Kidney (tissue), 14 donors: ENCODE results near the gene UTS2B. TPM values are rescaled to one million over a fixed set of nuclear protein-coding genes. Genes with fewer than 3 reads are reported as not detected.

Source experiments
- DNase-seq, 5 donors: peaks; one replicate each; pipeline ENCODE4 v3.0.0-alpha.2; 2013 to 2020
- FAIRE-seq: peaks from 2 replicates; lab custom pipeline; 2012; peaks lifted over from hg19 to GRCh38; lab: Jason Lieb, UNC
- H3K27ac ChIP-seq, 2 donors: one replicate each; pipeline ENCODE4 v1.7.0; 2013; ENCODE audit warnings: low read depth in 2 of 2, low read length in 2 of 2, inconsistent platforms in 1 of 2
- H3K27me3 ChIP-seq: one replicate; pipeline ENCODE4 v1.7.1; 2013; ENCODE audit warnings: low read length, inconsistent platforms; ENCODE audit not compliant: control insufficient read depth, insufficient read depth
- H3K36me3 ChIP-seq, 3 donors: one replicate each; pipeline versions ENCODE4 v1.7.0 to v1.7.1; 2013; ENCODE audit warnings: low read length in 3 of 3, control low read depth in 1 of 3, inconsistent platforms in 1 of 3; ENCODE audit not compliant: insufficient read depth in 3 of 3, control insufficient read depth in 2 of 3
- H3K4me1 ChIP-seq, 3 donors: one replicate each; pipeline versions ENCODE4 v1.7.0 to v1.7.1; 2013; ENCODE audit warnings: low read length in 3 of 3, inconsistent platforms in 1 of 3, low read depth in 1 of 3; ENCODE audit not compliant: control insufficient read depth in 2 of 3, insufficient read depth in 2 of 3
- H3K4me3 ChIP-seq, 3 donors: one replicate each; pipeline versions ENCODE4 v1.7.0 to v1.8.1; 2013; ENCODE audit warnings: low read length in 3 of 3, control low read depth in 1 of 3, inconsistent platforms in 1 of 3
- H3K9ac ChIP-seq, 3 donors: one replicate each; pipeline versions ENCODE4 v1.7.0 to v1.7.1; 2013; ENCODE audit warnings: low read length in 3 of 3, control low read depth in 1 of 3, inconsistent platforms in 1 of 3
- H3K9me3 ChIP-seq, 3 donors: one replicate each; pipeline versions ENCODE4 v1.7.0 to v1.7.1; 2013; ENCODE audit warnings: low read length in 3 of 3, control low read depth in 1 of 3, inconsistent platforms in 1 of 3; ENCODE audit not compliant: control insufficient read depth in 2 of 3, insufficient read depth in 1 of 3
- CTCF ChIP-seq: IDR thresholded peaks from 3 replicates; pipeline ENCODE4 v1.5.1; 2012; ENCODE audit warnings: mild to moderate bottlenecking, moderate library complexity, borderline replicate concordance; ENCODE audit not compliant: insufficient read depth; ENCODE audit errors: extremely low read depth
- intact Hi-C: fragments of 100-400 bp; cut with DNase I; formaldehyde crosslinking; loops from one replicate; pipeline ENCODE4 v1.11.1; 2022
- polyA plus RNA-seq: library from polyadenylated mRNA; stranded (reverse); fragments of 350-450 nt; fragmentation: Illumina TruSeq; extraction: RNeasy Lipid Tissue Mini Kit (QIAGEN cat#74804); gene quantifications from one replicate; pipeline ENCODE4 v1.2.3, GENCODE V29; 2014; ENCODE audit warnings: low read depth, low replicate concordance; ENCODE audit not compliant: insufficient read depth
- total RNA-seq: library from RNA; stranded (reverse); fragmentation: NEBNext Ultra II Directional; extraction: Animal tissue kit (Norgen Biotek cat#: 25700); gene quantifications from one replicate; pipeline ENCODE4 v1.2.1, GENCODE V29; 2021
- donor health status: control.
- donor health status: control.
- donor health status: control.
- donor health status: control.
- donor health status: control.
- donor health status: DM: yes; HTN: yes; CAD: no.
- donor health status: Normal renal cell carcinoma (clear cell type).

The UTS2B gene
- total and polyA plus RNA-seq, 2 donors from 2014 or later, result 0.41 TPM; not detected in 1

- TF ChIP-seq CTCF, result no peak
- intact Hi-C loops, result no loop called here
- Histone ChIP-seq H3K9ac (no peak overlapping the region), H3K4me1 (peaks cover 0 to 18% (median 4%) of the 10 kb centered on the region in 3 donors), H3K9me3 (no peaks in the 10 kb centered on the region), H3K27me3 (no peaks in the 10 kb centered on the region), H3K4me3 (no peak overlapping the region), H3K36me3 (no peaks in the 10 kb centered on the region), H3K27ac (no peak overlapping the region)
- FAIRE-seq (no peak), DNase-seq (no peak)
Measured at GRCh38 chr3:191339316-191339917, 9.1 kb upstream of the UTS2B start.

- no peak for FAIRE-seq
- intact Hi-C loops, result no loop called here
- Histone ChIP-seq H3K9me3 (no peaks in the 10 kb centered on the region), H3K27ac (no peak overlapping the region), H3K4me1 (peaks cover 0 to 18% (median 4%) of the 10 kb centered on the region in 3 donors), H3K4me3 (no peak overlapping the region), H3K27me3 (no peaks in the 10 kb centered on the region), H3K36me3 (no peaks in the 10 kb centered on the region), H3K9ac (no peak overlapping the region)
- no peak for TF ChIP-seq CTCF
- DNase-seq, result no peak
Measured at GRCh38 chr3:191338177-191338488, 7.8 kb upstream of the UTS2B start.

GRCh38 chr3:191336833-191337232 lies 6.5 kb upstream of the UTS2B start:
- DNase-seq (no peak), FAIRE-seq (no peak)
- intact Hi-C loops, result no loop called here
- H3K4me3 ChIP-seq, result no peak overlapping the region
- H3K4me1 ChIP-seq, result peaks cover 0 to 13% (median 6%) of the 10 kb centered on the region in 3 donors
- no peaks in the 10 kb centered on the region for H3K27me3 ChIP-seq
- H3K27ac ChIP-seq, result no peak overlapping the region
- no peak for TF ChIP-seq CTCF
- H3K9ac ChIP-seq, result no peak overlapping the region
- H3K36me3 ChIP-seq, result no peaks in the 10 kb centered on the region
- H3K9me3 ChIP-seq, result no peaks in the 10 kb centered on the region

- no peak for TF ChIP-seq CTCF
- Histone ChIP-seq H3K4me3 (no peak overlapping the region), H3K9ac (no peak overlapping the region), H3K4me1 (peaks cover 0 to 19% (median 3%) of the 10 kb centered on the region in 3 donors), H3K36me3 (no peaks in the 10 kb centered on the region), H3K27ac (no peak overlapping the region), H3K9me3 (no peaks in the 10 kb centered on the region), H3K27me3 (no peaks in the 10 kb centered on the region)
- FAIRE-seq, result no peak
- intact Hi-C loops, result no loop called here
- no peak for DNase-seq
Measured at GRCh38 chr3:191334346-191334893, 4.1 kb upstream of the UTS2B start.
